ENCODE results near the gene CDC37L1.
"Not testable (repeated sequence)": the region's sequence is repeated elsewhere in the genome, so short reads cannot be mapped to it uniquely, and the experiment has no call there.

The CDC37L1 gene

DNA sequence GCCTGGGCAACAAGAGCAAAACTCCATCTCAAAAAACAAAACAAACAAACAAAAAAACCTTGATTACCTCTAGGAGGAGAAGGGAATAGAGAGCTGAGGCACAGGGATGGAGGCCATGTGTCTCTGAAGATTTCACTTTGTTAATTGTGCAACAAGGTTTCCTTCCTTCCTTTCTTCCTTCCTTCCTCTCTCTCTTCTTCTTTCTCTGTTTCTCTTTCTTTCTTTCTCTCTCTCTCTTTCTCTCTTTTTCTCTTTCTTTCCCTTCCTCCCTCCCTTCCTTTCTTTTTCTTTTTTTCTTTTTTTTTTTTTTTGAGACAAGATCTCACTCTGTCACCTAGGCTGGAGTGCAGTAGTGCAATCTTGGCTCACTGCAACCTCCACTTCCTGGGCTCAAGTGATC, 75.2 kb downstream of the CDC37L1 start:
- DNase-seq (ENCODE audit: low read depth in 2 of 2), result not testable (repeated sequence)

DNA sequence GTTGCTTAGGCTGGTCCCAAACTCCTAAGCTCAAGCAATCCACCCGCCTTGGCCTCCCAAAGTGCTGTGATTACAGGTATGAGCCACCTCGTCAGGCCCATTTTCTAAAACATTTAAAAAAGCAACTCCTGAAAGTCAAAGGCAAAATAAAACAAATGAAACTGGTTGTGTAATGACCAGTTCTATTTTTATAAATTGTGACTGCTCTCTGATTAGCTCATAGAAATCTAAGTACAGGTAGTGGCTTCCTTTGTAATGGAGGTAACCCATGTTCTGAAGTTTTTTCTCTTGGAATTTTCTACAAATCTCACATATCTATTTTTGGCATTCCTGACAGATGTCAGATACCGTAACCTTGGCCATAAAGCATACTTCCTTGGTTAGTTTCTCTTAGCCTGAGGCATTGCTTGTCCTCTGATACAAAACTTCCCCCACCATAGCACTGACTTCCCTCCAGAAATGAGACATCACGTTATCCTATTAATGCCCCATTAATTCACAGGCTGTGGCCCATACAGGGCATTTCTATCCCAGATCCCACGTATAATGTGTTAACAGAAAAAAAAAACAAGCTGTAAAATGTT, 75.7 kb downstream of the CDC37L1 start:
- DNase-seq (ENCODE audit: low read depth in 2 of 2), result no peak

DNA sequence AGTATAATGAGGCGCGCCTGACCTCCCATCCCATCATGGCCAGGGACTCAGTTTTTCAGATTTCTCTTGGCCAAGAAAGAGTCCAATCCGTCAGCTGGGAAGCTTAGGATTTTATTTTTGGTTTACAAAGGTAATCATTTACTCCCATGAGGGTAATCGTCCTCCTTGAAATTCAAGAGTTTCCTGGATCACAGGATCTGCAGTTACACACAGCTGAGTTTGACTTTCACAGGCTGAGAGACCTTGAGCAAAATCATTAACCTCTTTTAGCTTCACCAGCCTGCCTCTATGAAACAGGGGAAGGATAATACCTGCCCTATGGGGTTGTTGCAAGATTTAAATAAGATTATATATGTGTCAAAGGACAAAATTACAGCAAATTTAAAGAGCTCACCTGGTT, 77.1 kb downstream of the CDC37L1 start:
- no peak for DNase-seq (ENCODE audit: low read depth in 2 of 2)

Data from stimulated activated CD8-positive, alpha-beta memory T cell treated with anti-CD3 and anti-CD28 coated beads, Interleukin-2, amount 100 ng/mL, for 1 hour (primary cell).